HepG2 (cell line): ENCODE measurements around the gene UEVLD. TPM values are rescaled to one million over a fixed set of nuclear protein-coding genes. Genes with fewer than 3 reads are reported as not detected.

Experiments
- CBFB ChIP-seq: sonication (generic); formaldehyde crosslinking; IDR thresholded peaks from 2 replicates; pipeline ENCODE4 v1.4.0; 2020; ENCODE audit warnings: missing genetic modification reagents
- CCAR2 ChIP-seq: fragments of 200-400 bp; formaldehyde crosslinking; optimal IDR thresholded peaks from 2 replicates; pipeline ENCODE3; 2018; ENCODE audit warnings: low read depth, mild to moderate bottlenecking, low read length, moderate library complexity
- FOXA3 ChIP-seq: IDR thresholded peaks from 2 replicates; pipeline ENCODE4 v1.6.1; 2016; ENCODE audit warnings: missing genetic modification reagents, missing compliant biosample characterization
- KDM5B ChIP-seq: sonication (generic); formaldehyde crosslinking; IDR thresholded peaks from 2 replicates; pipeline ENCODE4 v1.4.0; 2020; ENCODE audit warnings: missing genetic modification reagents, mild to moderate bottlenecking, borderline replicate concordance
- LCORL ChIP-seq, 2 experiments: fragments of 450-650 bp in 1 of 2; sonication (generic) in 1 of 2; formaldehyde crosslinking in 1 of 2; IDR thresholded peaks; 2 replicates each; pipeline versions ENCODE4 v1.5.0 to v1.6.1; 2017 to 2020; ENCODE audit warnings: antibody characterized with exemption in 1 of 2, missing genetic modification reagents in 1 of 2
- MAFF ChIP-seq: IDR thresholded peaks from 2 replicates; pipeline ENCODE4 v1.6.1; 2011; ENCODE audit warnings: low read depth, low read length, improper control_type of control experiment
- MEIS2 ChIP-seq: sonication (generic); formaldehyde crosslinking; IDR thresholded peaks from 2 replicates; pipeline ENCODE4 v1.9.0; 2021; ENCODE audit warnings: mild to moderate bottlenecking, missing genetic modification reagents
- PBX2 ChIP-seq: IDR thresholded peaks from 2 replicates; pipeline ENCODE4 v1.6.1; 2016; ENCODE audit warnings: control low read depth
- SP5 ChIP-seq: IDR thresholded peaks from 2 replicates; pipeline ENCODE4 v1.6.1; 2016; ENCODE audit warnings: low read depth, borderline replicate concordance
- SPEN ChIP-seq: sonication (generic); formaldehyde crosslinking; IDR thresholded peaks from 2 replicates; pipeline ENCODE4 v1.5.1; 2020; ENCODE audit warnings: low read depth, mild to moderate bottlenecking, missing genetic modification reagents
- TEAD2 ChIP-seq: sonication (generic); formaldehyde crosslinking; IDR thresholded peaks from 2 replicates; pipeline ENCODE4 v1.9.0; 2021; ENCODE audit warnings: missing genetic modification reagents
- ZBTB20 ChIP-seq: sonication (generic); formaldehyde crosslinking; IDR thresholded peaks from 2 replicates; pipeline ENCODE4 v1.8.1; 2023; ENCODE audit warnings: missing genetic modification reagents, low read depth, mild to moderate bottlenecking, borderline replicate concordance
- ZNF253 ChIP-seq: sonication (generic); formaldehyde crosslinking; IDR thresholded peaks from 2 replicates; pipeline ENCODE4 v1.8.0; 2022; ENCODE audit warnings: mild to moderate bottlenecking, missing genetic modification reagents, borderline replicate concordance
- ZNF841 ChIP-seq: sonication (generic); formaldehyde crosslinking; IDR thresholded peaks from 2 replicates; pipeline ENCODE4 v1.8.1; 2023; ENCODE audit warnings: missing genetic modification reagents, borderline replicate concordance
- ZXDC ChIP-seq: sonication (generic); formaldehyde crosslinking; IDR thresholded peaks from 2 replicates; pipeline ENCODE4 v1.5.0; 2020; ENCODE audit warnings: mild to moderate bottlenecking, missing genetic modification reagents
- polyA plus RNA-seq, 8 experiments: library from polyadenylated mRNA; depleted of rRNA in 3 of 8; stranded (reverse) in 7 of 8; unstranded in 1 of 8; fragments of >200 nt; fragmentation: Illumina TruSeq in 4 of 8; extraction: Trizol in 4 of 8; gene quantifications; 2 replicates each; pipeline versions ENCODE4 v1.2.1 to v1.2.3, GENCODE V29; 2011 to 2016; ENCODE audit warnings: low read depth in 4 of 8, missing spikeins in 1 of 8, mixed read lengths in 1 of 8; ENCODE audit not compliant: insufficient read depth in 1 of 8
- total RNA-seq, 5 experiments: library from RNA; depleted of rRNA; stranded (reverse); fragments of >200 nt; fragmentation: Illumina TruSeq; extraction: Trizol; gene quantifications; 2 replicates each; pipeline ENCODE4 v1.2.3, GENCODE V29; 2016; ENCODE audit warnings: low read depth in 1 of 5
- TF ChIP-seq, protein P1 (sequence below): sonication (generic); formaldehyde crosslinking; IDR thresholded peaks from 2 replicates; pipeline ENCODE4 v1.8.0; 2022; ENCODE audit warnings: missing genetic modification reagents, mild to moderate bottlenecking, borderline replicate concordance
- TF ChIP-seq, protein P2 (sequence below): sonication (generic); formaldehyde crosslinking; IDR thresholded peaks from 2 replicates; pipeline ENCODE4 v1.5.0; 2020; ENCODE audit warnings: missing genetic modification reagents, mild to moderate bottlenecking, borderline replicate concordance
- TF ChIP-seq, protein P3 (sequence below): IDR thresholded peaks from 2 replicates; pipeline ENCODE4 v1.6.1; 2018; ENCODE audit warnings: missing genetic modification reagents
- TF ChIP-seq, protein P4 (sequence below): sonication (generic); formaldehyde crosslinking; conservative IDR thresholded peaks from 2 replicates; pipeline ENCODE4 v1.8.0; 2022; ENCODE audit warnings: mild to moderate bottlenecking, moderate library complexity, missing genetic modification reagents

Gene UEVLD
- total and polyA plus RNA-seq, 2 of the 13 experiments (the other 11 are each of a cell fraction or from before 2014, with no cell fraction given), result 5.7 to 13.7 TPM

DNA sequence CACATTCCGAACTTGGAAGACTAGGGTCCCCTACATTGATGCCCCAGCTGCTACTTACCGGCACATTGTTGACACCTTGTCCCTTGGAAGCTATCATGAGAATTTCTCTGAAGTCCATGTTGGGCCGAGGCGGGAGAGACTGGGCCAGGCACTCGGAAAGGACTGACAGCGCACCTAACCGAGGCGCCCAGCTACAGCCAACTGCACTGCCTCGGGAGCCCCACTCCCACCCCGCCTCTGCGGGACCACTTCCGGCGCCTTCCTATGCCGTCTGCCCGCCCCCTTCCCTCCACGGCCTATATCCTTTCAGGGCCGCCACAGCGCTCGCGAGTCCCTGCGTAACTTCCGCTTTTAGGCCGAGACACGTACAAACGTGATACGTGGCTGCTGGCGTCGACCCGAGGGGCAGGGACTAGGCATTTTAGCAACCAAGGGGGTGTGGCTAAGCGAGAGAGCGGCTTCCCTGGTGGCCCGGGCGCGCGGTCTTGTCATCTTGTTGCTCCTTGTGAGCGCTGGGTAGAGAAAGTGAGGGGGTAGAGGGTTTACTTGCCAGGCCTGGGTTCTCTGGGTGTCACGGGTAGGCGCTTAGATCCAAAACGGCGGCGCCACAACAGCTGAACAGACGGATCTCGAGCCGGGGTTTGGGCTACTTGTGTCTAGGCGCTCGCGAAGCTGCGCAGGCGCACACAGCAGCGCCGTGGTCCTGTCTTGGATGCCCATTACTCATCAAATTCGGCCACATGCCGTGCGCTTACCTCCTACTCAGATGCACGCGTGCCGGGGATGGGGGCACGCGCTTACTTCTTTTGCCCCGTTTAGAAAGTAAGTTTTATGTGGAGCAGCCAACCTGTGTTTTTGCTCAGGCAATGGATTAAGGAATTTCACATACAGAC, 45.9 kb upstream of the UEVLD start, which contains the start of gene SPTY2D1 (continued):
- TF ChIP-seq, protein P1, sequence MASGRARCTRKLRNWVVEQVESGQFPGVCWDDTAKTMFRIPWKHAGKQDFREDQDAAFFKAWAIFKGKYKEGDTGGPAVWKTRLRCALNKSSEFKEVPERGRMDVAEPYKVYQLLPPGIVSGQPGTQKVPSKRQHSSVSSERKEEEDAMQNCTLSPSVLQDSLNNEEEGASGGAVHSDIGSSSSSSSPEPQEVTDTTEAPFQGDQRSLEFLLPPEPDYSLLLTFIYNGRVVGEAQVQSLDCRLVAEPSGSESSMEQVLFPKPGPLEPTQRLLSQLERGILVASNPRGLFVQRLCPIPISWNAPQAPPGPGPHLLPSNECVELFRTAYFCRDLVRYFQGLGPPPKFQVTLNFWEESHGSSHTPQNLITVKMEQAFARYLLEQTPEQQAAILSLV (CRISPR knock-in tag), result peak; percentile 41; the same call in 1 of the 2 replicates
- TF ChIP-seq SPEN (CRISPR knock-in tag), result peak; percentile 97
- peak; percentile 84; the same call in 1 of the 2 replicates for TF ChIP-seq KDM5B (CRISPR knock-in tag)
- no peak for TF ChIP-seq LCORL (IDR thresholded peaks at IDR 0.05)
- peak; percentile 75 for TF ChIP-seq LCORL (CRISPR knock-in tag; IDR thresholded peaks at IDR 0.05)
- peak; percentile 35; the same call in 1 of the 2 replicates for TF ChIP-seq ZXDC (CRISPR knock-in tag)
- peak; percentile 65; the same call in 1 of the 2 replicates for TF ChIP-seq ZBTB20
- peak; percentile 71; the same call in 1 of the 2 replicates for TF ChIP-seq CBFB (CRISPR knock-in tag)
- TF ChIP-seq, protein P2, sequence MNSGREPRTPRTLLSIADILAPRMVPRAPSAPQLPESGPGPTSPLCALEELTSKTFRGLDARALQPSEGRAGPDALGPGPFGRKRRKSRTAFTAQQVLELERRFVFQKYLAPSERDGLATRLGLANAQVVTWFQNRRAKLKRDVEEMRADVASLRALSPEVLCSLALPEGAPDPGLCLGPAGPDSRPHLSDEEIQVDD (CRISPR knock-in tag), result no peak
- no peak for TF ChIP-seq CCAR2
- no peak for TF ChIP-seq PBX2 (CRISPR knock-in tag)
- TF ChIP-seq FOXA3 (CRISPR knock-in tag), result 0 out of 2 replicates have a peak, but pooled peaks have one; percentile 36
- no peak for TF ChIP-seq TEAD2
- no peak for TF ChIP-seq ZNF253 (CRISPR knock-in tag)
- no peak; the same call in 1 of the 2 replicates for TF ChIP-seq MEIS2 (CRISPR knock-in tag)
- TF ChIP-seq SP5, result peak; percentile 81; the same call in 1 of the 2 replicates
- TF ChIP-seq ZNF841 (CRISPR knock-in tag), result no peak
- TF ChIP-seq MAFF, result no peak; the same call in 1 of the 2 replicates
- TF ChIP-seq, protein P3, sequence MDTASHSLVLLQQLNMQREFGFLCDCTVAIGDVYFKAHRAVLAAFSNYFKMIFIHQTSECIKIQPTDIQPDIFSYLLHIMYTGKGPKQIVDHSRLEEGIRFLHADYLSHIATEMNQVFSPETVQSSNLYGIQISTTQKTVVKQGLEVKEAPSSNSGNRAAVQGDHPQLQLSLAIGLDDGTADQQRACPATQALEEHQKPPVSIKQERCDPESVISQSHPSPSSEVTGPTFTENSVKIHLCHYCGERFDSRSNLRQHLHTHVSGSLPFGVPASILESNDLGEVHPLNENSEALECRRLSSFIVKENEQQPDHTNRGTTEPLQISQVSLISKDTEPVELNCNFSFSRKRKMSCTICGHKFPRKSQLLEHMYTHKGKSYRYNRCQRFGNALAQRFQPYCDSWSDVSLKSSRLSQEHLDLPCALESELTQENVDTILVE (CRISPR knock-in tag), result no peak
- TF ChIP-seq, protein P4, sequence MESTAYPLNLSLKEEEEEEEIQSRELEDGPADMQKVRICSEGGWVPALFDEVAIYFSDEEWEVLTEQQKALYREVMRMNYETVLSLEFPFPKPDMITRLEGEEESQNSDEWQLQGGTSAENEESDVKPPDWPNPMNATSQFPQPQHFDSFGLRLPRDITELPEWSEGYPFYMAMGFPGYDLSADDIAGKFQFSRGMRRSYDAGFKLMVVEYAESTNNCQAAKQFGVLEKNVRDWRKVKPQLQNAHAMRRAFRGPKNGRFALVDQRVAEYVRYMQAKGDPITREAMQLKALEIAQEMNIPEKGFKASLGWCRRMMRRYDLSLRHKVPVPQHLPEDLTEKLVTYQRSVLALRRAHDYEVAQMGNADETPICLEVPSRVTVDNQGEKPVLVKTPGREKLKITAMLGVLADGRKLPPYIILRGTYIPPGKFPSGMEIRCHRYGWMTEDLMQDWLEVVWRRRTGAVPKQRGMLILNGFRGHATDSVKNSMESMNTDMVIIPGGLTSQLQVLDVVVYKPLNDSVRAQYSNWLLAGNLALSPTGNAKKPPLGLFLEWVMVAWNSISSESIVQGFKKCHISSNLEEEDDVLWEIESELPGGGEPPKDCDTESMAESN (CRISPR knock-in tag), result peak; percentile 73; the same call in 1 of the 2 replicates
